Bronchial epithelial cell (primary cell): ENCODE results near the gene ANO4. TPM values are rescaled to one million over a fixed set of nuclear protein-coding genes. Genes with fewer than 3 reads are reported as not detected.
A peak's percentile ranks its signal among the peaks of the same experiment; 100 is the strongest.
"Not testable (repeated sequence)": the region's sequence is repeated elsewhere in the genome, so short reads cannot be mapped to it uniquely, and the experiment has no call there.

Experiments used
- DNase-seq: peaks from one replicate; pipeline ENCODE4 v3.0.0-alpha.2; 2010; ENCODE audit warnings: low read depth
- FAIRE-seq: peaks from 2 replicates; lab custom pipeline; 2011; peaks lifted over from hg19 to GRCh38; lab: Jason Lieb, UNC
- H3K27me3 ChIP-seq: 2 replicates; pipeline ENCODE4 v1.5.1; 2011; ENCODE audit warnings: low read length; ENCODE audit not compliant: control insufficient read depth, insufficient read depth
- H3K36me3 ChIP-seq: 2 replicates; pipeline ENCODE4 v1.5.1; 2011; ENCODE audit warnings: low read length; ENCODE audit not compliant: control insufficient read depth, insufficient read depth
- H3K4me3 ChIP-seq: 2 replicates; pipeline ENCODE4 v1.5.1; 2011; ENCODE audit warnings: mild to moderate bottlenecking, low read depth, low read length, control low read depth
- CTCF ChIP-seq: IDR thresholded peaks from 2 replicates; pipeline ENCODE4 v1.5.1; 2011; ENCODE audit warnings: mild to moderate bottlenecking, moderate library complexity, low read length, control low read depth, inconsistent platforms; ENCODE audit not compliant: insufficient read depth, severe bottlenecking
- total RNA-seq: library from RNA; depleted of rRNA; stranded (reverse); fragments of >200 nt; gene quantifications from 2 replicates; pipeline ENCODE4 v1.2.1, GENCODE V29; 2014

ANO4 gene
- total RNA-seq, 1 donor from 2014 or later = 2.4 TPM

- Histone ChIP-seq H3K36me3 (no peaks in the 10 kb centered on the region), H3K4me3 (no peak overlapping the region), H3K27me3 (no peaks in the 10 kb centered on the region)
- DNase-seq (peak; percentile 40), FAIRE-seq (no peak)
- no peak for TF ChIP-seq CTCF
Observed at GRCh38 chr12:100919116-100919515, 124.5 kb downstream of the ANO4 start.

DNA sequence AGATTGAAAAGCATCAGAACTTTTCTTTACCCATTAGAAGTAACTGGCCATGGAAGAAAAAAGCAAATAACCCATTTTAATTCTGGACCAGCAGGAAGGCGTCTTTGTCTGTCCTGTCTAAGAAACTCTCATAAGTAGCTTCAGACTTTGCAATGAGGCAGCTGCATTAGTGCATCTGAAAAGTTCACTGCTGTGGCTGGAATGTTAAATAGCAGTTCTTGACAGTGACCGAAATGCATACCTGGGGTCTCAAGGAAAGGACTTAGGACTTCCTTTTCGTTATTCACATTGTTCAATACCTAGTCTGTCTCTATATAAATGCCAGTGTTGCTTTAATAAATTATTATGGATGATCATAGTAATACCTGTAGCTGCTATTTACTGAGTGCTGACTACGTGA is 125.9 kb downstream of the ANO4 start:
- Histone ChIP-seq H3K36me3 (no peaks in the 10 kb centered on the region), H3K4me3 (no peak overlapping the region), H3K27me3 (no peaks in the 10 kb centered on the region)
- TF ChIP-seq CTCF = no peak
- FAIRE-seq (no peak), DNase-seq (no peak)

DNA sequence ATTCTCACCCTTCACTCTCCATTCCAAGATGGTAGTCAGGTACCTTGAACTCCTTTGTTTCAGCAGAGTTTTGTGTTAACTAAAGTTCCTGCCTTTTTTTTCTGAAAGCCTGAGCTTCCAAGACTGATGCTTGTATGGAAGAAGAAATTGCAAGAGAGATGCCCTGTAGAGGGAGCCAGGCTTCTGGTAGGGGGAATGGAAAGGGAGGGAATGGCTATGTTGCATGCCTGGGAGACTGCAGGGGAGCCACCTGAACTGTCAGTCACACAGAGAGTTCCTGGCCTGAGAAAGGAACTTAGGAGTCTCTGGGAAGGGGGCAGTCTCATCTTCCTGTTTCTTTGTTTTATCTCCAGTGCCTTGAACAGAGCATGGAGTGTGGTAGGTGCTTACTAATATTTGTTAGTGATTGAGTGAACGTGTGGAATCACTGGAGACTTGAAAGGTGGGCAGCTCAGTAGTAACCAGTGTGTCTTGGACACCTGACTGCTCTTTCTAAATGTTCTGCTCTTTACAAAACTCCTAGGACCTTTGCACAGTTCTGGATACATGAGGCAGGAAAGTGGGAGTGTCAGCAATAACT is 132.2 kb downstream of the ANO4 start:
- Histone ChIP-seq H3K4me3 (no peak overlapping the region), H3K36me3 (no peaks in the 10 kb centered on the region), H3K27me3 (no peaks in the 10 kb centered on the region)
- FAIRE-seq = no peak
- peak; percentile 47 for DNase-seq
- TF ChIP-seq CTCF = peak; percentile 49

GRCh38 chr12:100927826-100928225 is 133.2 kb downstream of the ANO4 start:
- no peak for TF ChIP-seq CTCF
- no peak overlapping the region for H3K4me3 ChIP-seq
- DNase-seq (peak; percentile 90), FAIRE-seq (peak; percentile 81)
- H3K27me3 ChIP-seq = no peaks in the 10 kb centered on the region
- no peaks in the 10 kb centered on the region for H3K36me3 ChIP-seq

- H3K27me3 ChIP-seq = no peaks in the 10 kb centered on the region
- no peak for FAIRE-seq
Observed at GRCh38 chr12:100932571-100932970, 138.0 kb downstream of the ANO4 start.

DNA sequence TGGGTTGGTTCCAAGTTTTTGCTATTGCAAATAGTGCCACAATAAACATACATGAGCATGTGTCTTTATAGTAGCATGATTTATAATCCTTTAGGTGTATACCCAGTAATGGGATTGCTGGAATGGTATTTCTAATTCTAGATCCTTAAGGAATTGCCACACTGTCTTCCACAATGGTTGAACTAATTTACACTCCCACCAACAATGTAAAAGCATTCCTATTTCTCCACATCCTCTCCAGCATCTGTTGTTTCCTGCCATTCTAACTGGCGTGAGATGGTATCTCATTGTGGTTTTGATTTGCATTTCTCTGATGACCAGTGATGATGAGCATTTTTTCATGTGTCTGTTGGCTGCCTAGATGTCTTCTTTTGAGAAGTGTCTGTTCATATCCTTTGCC is 139.0 kb downstream of the ANO4 start:
- H3K4me3 ChIP-seq, FAIRE-seq, DNase-seq: not testable (repeated sequence)

More at GRCh38 chr12:100932571-100932970, 138.0 kb downstream of the ANO4 start:
- Histone ChIP-seq H3K4me3 (no peak overlapping the region), H3K36me3 (no peaks in the 10 kb centered on the region)
- TF ChIP-seq CTCF = no peak
- DNase-seq = no peak

More for the DNA sequence above, 139.0 kb downstream of the ANO4 start:
- not testable (repeated sequence) for H3K27me3 ChIP-seq, H3K36me3 ChIP-seq
